IPS-18c (cell line): ENCODE results near the gene MRPS14.

ENCODE experiments used
- H3K4me3 ChIP-seq: 2 replicates; pipeline ENCODE4 v1.7.0; 2013; ENCODE audit warnings: low read depth, mild to moderate bottlenecking, low read length, moderate library complexity; ENCODE audit not compliant: insufficient read depth
- H3K9me3 ChIP-seq: one replicate; pipeline ENCODE4 v1.6.1; 2013; ENCODE audit warnings: mild to moderate bottlenecking, low read length, moderate library complexity; ENCODE audit not compliant: control insufficient read depth, insufficient read depth

MRPS14 gene

DNA sequence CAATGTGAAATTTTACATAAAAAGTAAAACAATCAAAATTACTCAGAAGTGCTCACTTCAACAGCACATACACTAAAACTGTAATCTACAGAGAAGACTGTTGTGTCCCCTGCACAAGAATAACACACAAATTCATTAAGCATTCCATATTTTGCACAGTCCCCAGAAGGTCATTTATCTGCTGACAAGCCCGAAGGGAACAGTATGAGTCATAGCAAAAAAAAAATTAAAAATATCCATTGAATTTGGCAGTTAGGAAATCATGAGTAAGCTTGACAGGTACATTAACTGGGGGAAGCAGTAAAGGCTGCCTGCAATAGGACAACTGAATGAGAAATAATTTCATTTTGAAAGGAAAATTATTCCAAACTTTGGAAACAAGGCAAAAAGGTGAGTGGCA is 26.7 kb downstream of the MRPS14 start:
- Histone ChIP-seq H3K9me3 (no peaks in the 10 kb centered on the region), H3K4me3 (no peak overlapping the region)

DNA sequence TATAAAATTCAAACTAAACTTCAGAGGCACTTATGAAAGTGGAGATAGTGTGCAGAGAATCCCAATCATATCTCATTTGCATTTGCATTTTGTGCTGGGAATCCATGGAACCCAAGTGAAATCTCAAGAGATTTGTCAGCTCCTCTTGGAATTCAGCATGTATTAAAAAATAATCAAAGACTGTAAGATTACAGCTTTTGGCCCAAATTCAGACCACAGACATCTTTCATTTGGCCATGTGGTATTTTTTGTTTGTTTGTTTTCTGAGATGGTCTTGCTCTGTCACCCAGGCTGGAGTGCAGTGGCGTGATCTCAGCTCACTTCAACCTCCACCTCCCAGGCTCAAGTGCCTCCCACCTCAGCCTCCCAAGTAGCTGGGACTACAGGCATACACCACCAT is 27.3 kb downstream of the MRPS14 start:
- no peaks in the 10 kb centered on the region for H3K9me3 ChIP-seq

DNA sequence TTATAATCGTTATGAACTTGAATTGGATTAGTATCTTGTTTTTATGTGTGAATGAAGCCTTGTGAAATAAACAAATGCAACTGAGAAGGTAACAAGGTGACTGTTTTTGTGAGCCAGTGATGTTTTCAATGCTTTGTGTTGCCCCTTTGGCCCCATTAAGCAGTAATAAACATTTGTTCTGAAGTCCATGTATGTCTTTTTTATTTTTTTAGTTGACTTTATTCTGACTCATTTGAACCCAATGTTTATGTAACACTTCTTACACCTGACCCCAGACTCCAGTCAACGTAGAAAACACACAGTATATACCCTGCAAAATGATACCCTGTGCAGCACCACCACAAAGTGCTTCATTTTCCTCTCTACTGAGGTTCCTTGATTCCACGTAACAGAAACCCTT is 28.1 kb downstream of the MRPS14 start:
- no peaks in the 10 kb centered on the region for H3K9me3 ChIP-seq
- no peak overlapping the region for H3K4me3 ChIP-seq

More for the DNA sequence above, 27.3 kb downstream of the MRPS14 start:
- H3K4me3 ChIP-seq = no peak overlapping the region

DNA sequence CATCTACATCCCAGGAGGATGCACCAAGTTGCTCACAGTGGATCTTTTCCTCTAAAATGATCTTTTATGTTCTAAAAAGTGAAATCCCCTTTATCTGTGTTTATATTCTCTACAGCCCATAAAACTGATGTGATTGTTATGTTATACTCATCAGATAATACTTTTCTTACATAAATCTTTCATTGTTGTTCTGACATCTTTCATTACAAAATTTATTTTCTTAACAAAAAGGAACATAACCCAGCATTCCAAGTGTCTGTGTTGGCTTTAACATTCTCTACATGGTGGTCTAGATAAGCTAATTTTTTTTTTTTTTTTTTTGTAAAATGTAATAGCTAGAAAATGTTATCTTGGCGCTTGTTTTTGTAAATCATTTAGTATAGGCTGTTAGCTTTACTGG is 31.8 kb downstream of the MRPS14 start:
- Histone ChIP-seq H3K4me3 (no peak overlapping the region), H3K9me3 (no peaks in the 10 kb centered on the region)

GRCh38 chr1:174990382-174990999 is 32.7 kb downstream of the MRPS14 start:
- no peak overlapping the region for H3K4me3 ChIP-seq

DNA sequence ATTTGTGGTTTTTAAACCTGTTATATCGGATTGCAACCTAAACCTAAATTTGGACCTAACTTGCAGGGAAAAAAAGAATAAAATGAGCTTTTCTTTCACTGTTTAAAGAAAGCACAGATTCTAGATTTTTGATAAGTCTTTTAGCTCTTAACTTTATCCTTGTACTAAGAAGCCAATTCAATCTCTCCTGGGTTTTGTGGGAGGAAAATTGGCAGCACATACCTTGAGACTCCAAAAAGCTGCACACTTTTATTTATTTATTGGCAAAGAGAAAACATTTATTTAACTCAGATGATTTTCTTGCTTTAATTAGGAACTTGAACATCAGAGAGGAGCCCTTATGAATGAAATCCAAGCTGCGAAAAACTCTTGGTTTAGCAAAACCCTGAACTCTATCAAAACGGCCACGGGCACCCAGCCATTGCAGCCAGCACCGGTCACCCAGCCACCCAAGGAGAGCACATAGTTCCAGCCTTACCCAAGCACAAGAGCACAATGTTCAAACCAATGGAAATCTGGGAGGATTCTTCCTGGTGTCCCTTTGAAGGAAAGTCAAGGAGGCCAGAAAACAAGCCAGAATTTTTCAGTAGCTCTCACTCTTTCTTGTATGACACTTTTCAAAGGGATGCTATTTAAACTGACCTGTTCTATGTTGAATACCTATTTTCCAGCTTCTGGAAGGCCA is 33.5 kb downstream of the MRPS14 start:
- Histone ChIP-seq H3K4me3 (no peak overlapping the region), H3K9me3 (no peaks in the 10 kb centered on the region)

More at GRCh38 chr1:174990382-174990999, 32.7 kb downstream of the MRPS14 start:
- no peaks in the 10 kb centered on the region for H3K9me3 ChIP-seq

DNA sequence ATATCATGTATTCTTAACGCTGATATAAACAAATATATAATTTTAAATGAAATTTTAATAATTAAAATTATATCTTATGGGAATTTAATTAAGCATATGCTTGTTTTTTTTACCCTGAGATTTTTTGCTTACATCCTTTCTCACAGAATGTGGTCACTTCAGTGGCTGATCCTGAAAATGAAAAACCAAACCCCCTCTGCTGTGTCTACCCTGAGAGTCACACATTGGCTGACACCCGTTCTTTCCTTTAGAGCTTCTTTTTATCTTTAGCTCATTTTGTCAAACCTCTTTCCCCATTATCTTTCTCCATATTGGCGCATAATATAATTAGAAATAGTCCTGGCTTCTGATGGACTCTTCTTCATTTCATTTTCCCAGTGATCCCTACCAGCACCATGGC is 34.2 kb downstream of the MRPS14 start:
- H3K4me3 ChIP-seq = no peak overlapping the region
- no peaks in the 10 kb centered on the region for H3K9me3 ChIP-seq

- no peaks in the 10 kb centered on the region for H3K9me3 ChIP-seq
- H3K4me3 ChIP-seq = no peak overlapping the region
Observed at GRCh38 chr1:174988539-174988938, 34.7 kb downstream of the MRPS14 start.

GRCh38 chr1:174984952-174985351 is 38.3 kb downstream of the MRPS14 start:
- H3K9me3 ChIP-seq = no peaks in the 10 kb centered on the region
- no peak overlapping the region for H3K4me3 ChIP-seq

DNA sequence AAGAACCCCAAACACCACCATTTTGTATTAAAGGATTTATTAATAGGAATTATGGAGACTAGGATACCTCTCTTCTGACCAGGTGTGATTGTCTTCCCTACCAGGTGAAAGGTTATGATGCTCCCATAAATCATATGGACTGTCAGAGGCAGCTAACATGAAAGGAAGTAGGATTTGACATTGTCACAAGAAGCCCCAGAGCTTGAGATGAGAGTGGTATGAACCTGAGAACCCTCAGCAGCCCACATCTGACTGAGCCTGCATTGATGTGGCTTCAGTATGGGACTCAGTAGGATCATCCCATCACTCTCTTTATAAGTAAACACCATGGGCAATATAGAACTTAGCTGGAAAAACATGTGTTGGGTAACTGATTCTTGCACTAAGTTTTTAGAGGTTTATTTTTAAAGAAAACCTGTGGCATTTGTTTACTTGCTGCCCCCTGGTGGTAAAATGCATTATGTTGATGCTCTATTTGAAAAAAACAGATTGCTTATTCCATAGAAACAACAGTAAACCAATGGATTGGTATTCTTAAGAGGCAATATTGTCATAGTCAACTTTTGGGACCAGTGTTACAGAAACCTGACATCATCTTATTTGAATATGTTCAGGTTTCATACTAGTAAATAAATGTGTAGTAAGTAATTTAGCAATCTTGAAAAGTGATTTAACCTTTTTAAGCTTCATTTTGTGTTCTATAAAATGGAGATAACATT is 40.1 kb downstream of the MRPS14 start:
- Histone ChIP-seq H3K9me3 (no peaks in the 10 kb centered on the region), H3K4me3 (no peak overlapping the region)

GRCh38 chr1:174976436-174977108 is 46.7 kb downstream of the MRPS14 start:
- Histone ChIP-seq H3K4me3 (no peak overlapping the region), H3K9me3 (no peaks in the 10 kb centered on the region)

DNA sequence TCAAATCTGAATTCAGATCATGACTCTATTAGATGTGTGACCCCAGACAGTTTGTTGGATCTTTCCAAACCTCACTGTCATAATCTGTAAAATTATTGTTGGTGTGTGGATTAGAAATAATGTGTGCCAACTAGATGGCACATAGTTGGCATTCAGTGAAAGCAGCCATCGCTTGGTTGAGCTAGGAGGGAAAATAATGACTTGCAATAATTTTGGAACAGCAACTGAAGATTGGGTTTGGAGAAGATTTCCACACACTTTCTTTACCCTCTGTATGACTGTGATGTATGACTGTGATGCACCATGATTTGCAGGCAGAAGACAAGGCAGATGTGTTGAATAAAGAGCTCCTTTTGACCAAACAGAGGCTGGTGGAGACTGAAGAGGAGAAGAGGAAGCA is 47.5 kb downstream of the MRPS14 start:
- H3K9me3 ChIP-seq = no peaks in the 10 kb centered on the region
- no peak overlapping the region for H3K4me3 ChIP-seq

- Histone ChIP-seq H3K4me3 (no peak overlapping the region), H3K9me3 (no peaks in the 10 kb centered on the region)
Observed at GRCh38 chr1:174974711-174975119, 48.5 kb downstream of the MRPS14 start.

DNA sequence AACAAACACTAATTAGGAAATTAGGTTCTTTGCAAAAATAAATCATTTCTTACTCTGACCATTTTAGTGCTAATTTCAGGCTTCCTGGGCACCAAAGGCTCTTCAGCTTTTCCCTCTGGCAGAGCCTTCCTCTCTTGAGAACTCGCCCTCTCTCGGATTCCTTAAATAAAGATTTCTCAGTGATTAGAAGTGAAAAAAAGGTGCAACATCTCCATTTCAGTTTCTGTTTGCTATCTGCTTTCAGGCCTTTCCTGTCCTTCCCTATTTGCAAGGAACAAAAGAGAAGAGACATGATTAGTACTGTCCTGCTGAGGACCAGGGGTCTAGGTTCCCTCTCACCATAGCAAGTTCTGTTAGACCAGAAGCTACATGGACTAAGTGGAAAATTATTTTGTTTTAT is 51.3 kb downstream of the MRPS14 start:
- Histone ChIP-seq H3K9me3 (no peaks in the 10 kb centered on the region), H3K4me3 (no peak overlapping the region)

DNA sequence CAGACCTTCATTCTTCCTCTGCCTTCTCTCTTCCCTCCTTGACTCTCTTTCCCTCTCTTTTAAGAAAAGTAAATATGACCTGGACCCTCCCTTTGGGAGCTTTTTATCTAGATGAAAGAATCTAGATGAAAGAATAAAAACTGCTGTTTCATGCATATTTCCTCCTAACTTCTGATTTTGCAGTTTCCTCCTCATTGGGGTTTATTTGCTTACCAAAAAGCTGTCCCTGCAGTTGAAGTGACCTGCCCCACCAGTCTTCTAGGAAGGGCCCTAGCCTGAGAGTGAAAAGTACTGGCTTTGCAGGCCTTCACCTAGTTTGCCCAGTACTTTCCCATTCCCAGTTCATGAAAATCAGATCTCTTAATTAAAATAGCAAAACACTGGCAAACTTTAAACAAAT is 51.8 kb downstream of the MRPS14 start:
- Histone ChIP-seq H3K4me3 (no peak overlapping the region), H3K9me3 (no peaks in the 10 kb centered on the region)

DNA sequence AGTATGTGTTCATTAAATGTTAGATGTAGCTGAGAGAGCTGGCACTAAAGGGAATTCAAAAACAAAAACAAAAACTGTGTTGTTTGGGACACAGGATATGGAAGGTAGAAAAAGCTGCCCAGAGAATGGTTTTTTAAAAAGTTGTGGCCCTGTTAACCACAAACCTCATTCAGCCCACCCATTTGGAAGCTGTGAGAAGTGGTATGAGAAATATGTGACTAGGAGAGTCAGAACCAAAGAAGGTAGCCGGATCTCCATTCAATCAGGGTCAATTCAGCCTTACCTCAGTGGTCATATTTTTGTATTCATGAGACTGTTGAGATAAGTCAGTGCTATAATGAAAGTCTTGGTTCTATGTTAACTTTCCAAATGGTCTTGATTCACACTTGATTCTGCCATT is 53.2 kb downstream of the MRPS14 start:
- no peaks in the 10 kb centered on the region for H3K9me3 ChIP-seq
- H3K4me3 ChIP-seq = no peak overlapping the region

- no peak overlapping the region for H3K4me3 ChIP-seq
- H3K9me3 ChIP-seq = no peaks in the 10 kb centered on the region
Observed at GRCh38 chr1:174968750-174969244, 54.4 kb downstream of the MRPS14 start.
